Measurements from ENCODE around the gene LIPC.
"Not testable (repeated sequence)": the region's sequence is repeated elsewhere in the genome, so short reads cannot be mapped to it uniquely, and the experiment has no call there.

LIPC gene

GRCh38 chr15:58602823-58603222 lies 171.0 kb downstream of the LIPC start:
- TF ChIP-seq ESRRG (CRISPR knock-in tag; IDR thresholded peaks at IDR 0.05) (no peak), ZC3H10 (CRISPR knock-in tag; IDR thresholded peaks at IDR 0.05) (no peak), ZNF70 (CRISPR knock-in tag; IDR thresholded peaks at IDR 0.05) (no peak), SNAI2 (CRISPR knock-in tag; IDR thresholded peaks at IDR 0.05) (no peak), RARB (CRISPR knock-in tag; IDR thresholded peaks at IDR 0.05) (no peak), OSR1 (CRISPR knock-in tag; IDR thresholded peaks at IDR 0.05) (no peak)
- TF ChIP-seq, protein P1, sequence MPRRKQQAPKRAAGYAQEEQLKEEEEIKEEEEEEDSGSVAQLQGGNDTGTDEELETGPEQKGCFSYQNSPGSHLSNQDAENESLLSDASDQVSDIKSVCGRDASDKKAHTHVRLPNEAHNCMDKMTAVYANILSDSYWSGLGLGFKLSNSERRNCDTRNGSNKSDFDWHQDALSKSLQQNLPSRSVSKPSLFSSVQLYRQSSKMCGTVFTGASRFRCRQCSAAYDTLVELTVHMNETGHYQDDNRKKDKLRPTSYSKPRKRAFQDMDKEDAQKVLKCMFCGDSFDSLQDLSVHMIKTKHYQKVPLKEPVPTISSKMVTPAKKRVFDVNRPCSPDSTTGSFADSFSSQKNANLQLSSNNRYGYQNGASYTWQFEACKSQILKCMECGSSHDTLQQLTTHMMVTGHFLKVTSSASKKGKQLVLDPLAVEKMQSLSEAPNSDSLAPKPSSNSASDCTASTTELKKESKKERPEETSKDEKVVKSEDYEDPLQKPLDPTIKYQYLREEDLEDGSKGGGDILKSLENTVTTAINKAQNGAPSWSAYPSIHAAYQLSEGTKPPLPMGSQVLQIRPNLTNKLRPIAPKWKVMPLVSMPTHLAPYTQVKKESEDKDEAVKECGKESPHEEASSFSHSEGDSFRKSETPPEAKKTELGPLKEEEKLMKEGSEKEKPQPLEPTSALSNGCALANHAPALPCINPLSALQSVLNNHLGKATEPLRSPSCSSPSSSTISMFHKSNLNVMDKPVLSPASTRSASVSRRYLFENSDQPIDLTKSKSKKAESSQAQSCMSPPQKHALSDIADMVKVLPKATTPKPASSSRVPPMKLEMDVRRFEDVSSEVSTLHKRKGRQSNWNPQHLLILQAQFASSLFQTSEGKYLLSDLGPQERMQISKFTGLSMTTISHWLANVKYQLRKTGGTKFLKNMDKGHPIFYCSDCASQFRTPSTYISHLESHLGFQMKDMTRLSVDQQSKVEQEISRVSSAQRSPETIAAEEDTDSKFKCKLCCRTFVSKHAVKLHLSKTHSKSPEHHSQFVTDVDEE (CRISPR knock-in tag; IDR thresholded peaks at IDR 0.05), result no peak

DNA sequence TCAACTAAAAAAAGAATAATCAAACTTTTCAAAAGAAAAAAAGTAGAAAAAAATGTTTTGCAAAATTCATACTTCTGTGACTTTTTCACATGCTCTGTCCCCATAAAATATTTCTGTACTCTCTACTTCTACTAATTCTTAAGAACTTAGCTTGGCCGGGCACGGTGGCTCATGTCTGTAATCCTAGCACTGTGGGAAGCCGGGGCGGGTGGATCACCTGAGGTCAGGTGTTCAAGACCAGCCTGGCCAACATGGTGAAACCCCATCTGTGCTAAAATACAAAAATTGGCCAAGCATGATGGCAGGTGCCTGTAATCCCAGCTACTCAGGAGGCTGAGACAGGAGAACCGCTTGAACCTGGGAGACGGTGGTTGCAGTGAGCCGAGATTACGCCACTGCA lies 172.1 kb downstream of the LIPC start:
- ATAC-seq, result not testable (repeated sequence)

More at GRCh38 chr15:58602823-58603222, 171.0 kb downstream of the LIPC start:
- no peak for ATAC-seq

DNA sequence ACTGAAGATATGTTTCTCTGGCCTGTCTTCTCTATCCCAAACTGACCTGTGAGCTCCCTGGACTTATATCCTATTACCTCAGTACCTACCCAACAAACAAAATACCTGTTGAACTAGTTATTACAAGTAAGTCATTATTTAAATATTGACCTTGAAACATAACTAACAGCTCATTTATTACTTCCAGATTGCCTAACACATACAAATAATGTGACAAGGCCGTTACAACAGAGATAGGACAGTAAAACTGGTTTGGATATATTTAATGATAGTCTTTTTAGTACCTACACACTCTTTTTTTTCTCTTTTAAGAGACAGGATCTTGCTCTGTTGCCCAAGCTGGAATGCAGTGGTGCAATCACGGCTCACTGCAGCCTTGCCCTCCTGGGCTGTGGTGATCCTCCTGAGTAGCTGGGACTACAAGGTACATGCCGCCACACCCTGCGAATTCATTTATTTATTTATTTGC lies 172.7 kb downstream of the LIPC start:
- TF ChIP-seq BACH2 (CRISPR knock-in tag; IDR thresholded peaks at IDR 0.05; ENCODE audit: borderline replicate concordance) (no peak), ESRRG (CRISPR knock-in tag; IDR thresholded peaks at IDR 0.05) (no peak), PPARA (CRISPR knock-in tag; IDR thresholded peaks at IDR 0.05; ENCODE audit: borderline replicate concordance) (no peak)
- TF ChIP-seq, protein P2, sequence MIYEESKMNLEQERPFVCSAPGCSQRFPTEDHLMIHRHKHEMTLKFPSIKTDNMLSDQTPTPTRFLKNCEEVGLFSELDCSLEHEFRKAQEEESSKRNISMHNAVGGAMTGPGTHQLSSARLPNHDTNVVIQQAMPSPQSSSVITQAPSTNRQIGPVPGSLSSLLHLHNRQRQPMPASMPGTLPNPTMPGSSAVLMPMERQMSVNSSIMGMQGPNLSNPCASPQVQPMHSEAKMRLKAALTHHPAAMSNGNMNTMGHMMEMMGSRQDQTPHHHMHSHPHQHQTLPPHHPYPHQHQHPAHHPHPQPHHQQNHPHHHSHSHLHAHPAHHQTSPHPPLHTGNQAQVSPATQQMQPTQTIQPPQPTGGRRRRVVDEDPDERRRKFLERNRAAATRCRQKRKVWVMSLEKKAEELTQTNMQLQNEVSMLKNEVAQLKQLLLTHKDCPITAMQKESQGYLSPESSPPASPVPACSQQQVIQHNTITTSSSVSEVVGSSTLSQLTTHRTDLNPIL (CRISPR knock-in tag; IDR thresholded peaks at IDR 0.05; ENCODE audit: low read depth), result no peak
- ATAC-seq, result no peak

DNA sequence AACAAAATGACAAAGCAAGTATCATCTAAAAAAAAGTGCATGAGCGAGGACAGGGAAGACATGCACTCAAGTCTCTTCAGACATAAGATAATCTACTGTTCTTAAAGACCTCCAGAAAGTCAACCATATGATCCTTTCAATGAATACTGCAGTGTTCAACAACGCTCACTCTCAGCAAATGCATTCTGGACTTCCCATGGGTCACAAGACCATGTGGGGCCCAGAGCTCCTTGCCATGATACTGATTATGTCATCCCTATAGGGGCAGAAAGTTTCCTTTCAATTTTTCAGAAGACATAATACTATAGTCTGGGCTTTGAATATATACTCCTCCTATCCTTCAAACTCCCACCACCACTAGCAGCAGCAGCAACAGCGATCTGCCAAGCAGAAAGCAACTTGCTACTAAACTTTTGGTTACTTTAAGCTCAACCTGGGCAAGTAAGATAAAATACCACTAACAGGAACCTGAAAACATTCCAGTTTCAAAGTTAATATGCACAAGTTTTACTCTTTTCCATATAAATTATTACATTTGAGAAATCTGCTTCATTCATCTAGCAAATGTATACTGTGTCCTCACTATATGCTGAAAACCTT lies 174.2 kb downstream of the LIPC start:
- ATAC-seq, result no peak
- no peak for TF ChIP-seq GLIS3 (CRISPR knock-in tag; IDR thresholded peaks at IDR 0.05)
- TF ChIP-seq SNAI2 (CRISPR knock-in tag; IDR thresholded peaks at IDR 0.05), result no peak
- TF ChIP-seq TCF4 (CRISPR knock-in tag; IDR thresholded peaks at IDR 0.05; ENCODE audit: borderline replicate concordance), result no peak
- no peak for TF ChIP-seq ISL1 (CRISPR knock-in tag; IDR thresholded peaks at IDR 0.05)
- no peak for TF ChIP-seq TOX (CRISPR knock-in tag; IDR thresholded peaks at IDR 0.05; ENCODE audit: borderline replicate concordance)
- no peak for TF ChIP-seq CSDC2 (CRISPR knock-in tag; IDR thresholded peaks at IDR 0.05)
- TF ChIP-seq, protein P3, sequence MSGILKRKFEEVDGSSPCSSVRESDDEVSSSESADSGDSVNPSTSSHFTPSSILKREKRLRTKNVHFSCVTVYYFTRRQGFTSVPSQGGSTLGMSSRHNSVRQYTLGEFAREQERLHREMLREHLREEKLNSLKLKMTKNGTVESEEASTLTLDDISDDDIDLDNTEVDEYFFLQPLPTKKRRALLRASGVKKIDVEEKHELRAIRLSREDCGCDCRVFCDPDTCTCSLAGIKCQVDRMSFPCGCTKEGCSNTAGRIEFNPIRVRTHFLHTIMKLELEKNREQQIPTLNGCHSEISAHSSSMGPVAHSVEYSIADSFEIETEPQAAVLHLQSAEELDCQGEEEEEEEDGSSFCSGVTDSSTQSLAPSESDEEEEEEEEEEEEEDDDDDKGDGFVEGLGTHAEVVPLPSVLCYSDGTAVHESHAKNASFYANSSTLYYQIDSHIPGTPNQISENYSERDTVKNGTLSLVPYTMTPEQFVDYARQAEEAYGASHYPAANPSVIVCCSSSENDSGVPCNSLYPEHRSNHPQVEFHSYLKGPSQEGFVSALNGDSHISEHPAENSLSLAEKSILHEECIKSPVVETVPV (CRISPR knock-in tag; IDR thresholded peaks at IDR 0.05), result no peak
- TF ChIP-seq OSR1 (CRISPR knock-in tag; IDR thresholded peaks at IDR 0.05), result no peak
- TF ChIP-seq ZNF8 (CRISPR knock-in tag; IDR thresholded peaks at IDR 0.05), result no peak

GRCh38 chr15:58606577-58607080 lies 174.8 kb downstream of the LIPC start:
- no peak for TF ChIP-seq ZC3H10 (CRISPR knock-in tag; IDR thresholded peaks at IDR 0.05)
- no peak for TF ChIP-seq RARB (CRISPR knock-in tag; IDR thresholded peaks at IDR 0.05)
- TF ChIP-seq ZNF8 (CRISPR knock-in tag; IDR thresholded peaks at IDR 0.05), result no peak
- TF ChIP-seq, protein P3 (CRISPR knock-in tag; IDR thresholded peaks at IDR 0.05), result no peak
- TF ChIP-seq BACH2 (CRISPR knock-in tag; IDR thresholded peaks at IDR 0.05; ENCODE audit: borderline replicate concordance), result no peak
- TF ChIP-seq CSDC2 (CRISPR knock-in tag; IDR thresholded peaks at IDR 0.05), result no peak
- no peak for TF ChIP-seq ZNF70 (CRISPR knock-in tag; IDR thresholded peaks at IDR 0.05)
- TF ChIP-seq ISL1 (CRISPR knock-in tag; IDR thresholded peaks at IDR 0.05), result no peak
- TF ChIP-seq ESRRG (CRISPR knock-in tag; IDR thresholded peaks at IDR 0.05), result no peak
- TF ChIP-seq TOX (CRISPR knock-in tag; IDR thresholded peaks at IDR 0.05; ENCODE audit: borderline replicate concordance), result no peak
- no peak for TF ChIP-seq SNAI2 (CRISPR knock-in tag; IDR thresholded peaks at IDR 0.05)
- TF ChIP-seq PATZ1 (CRISPR knock-in tag; IDR thresholded peaks at IDR 0.05; ENCODE audit: borderline replicate concordance), result no peak
- ATAC-seq, result no peak

Data from SK-N-SH treated with all-trans-retinoic acid at 6 μM for 48 hours (cell line).